HL-60/S4 treated with retinoic acid at 250 ng/mL for 4 days and 3 days (cell line): Measurements from ENCODE around the gene ACSF3.

ENCODE experiments used
- in situ Hi-C: fragments of 300-500 bp; cut with MboI; formaldehyde crosslinking; loops from 2 replicates; pipeline ENCODE4 v1.7.0; 2022; ENCODE audit warnings: low sequenced_read_pairs

The ACSF3 gene

DNA sequence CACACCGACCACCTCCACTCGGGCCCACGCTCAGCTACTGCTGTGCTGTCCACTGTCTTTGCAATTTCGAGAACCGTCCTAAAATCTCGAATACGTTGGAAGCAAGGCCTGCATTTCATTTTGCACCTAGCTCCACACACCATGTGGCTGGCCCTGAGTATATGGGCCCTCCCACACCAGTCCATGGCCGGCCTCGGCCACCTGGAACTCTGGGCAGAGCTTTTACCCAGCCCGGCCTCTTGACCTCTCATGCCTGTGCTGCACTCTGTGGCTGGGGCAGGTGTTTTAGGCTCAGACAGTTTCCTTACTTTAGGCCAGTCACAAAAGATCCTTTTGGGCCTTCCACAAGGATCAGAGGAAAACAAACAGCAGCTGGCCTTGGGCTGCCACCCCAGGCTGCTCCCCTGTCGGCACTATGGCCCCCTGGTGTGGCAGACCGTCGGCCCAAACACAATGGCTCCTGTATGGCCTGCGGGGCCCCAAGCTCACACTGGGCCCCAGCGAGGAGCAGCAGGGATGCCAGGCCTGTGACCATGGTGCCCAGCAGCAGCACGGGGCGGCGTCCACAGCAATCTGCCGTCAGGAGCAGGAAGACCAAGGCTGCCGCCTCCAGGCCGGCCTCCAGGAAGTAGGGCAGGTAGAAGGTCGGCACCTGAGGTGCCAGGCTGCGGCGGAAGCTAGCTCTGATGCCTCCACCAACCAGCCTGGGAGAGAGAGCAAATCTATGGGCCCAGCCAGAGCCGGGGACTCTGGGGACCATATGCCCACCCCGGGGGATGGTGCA, 104.2 kb downstream of the ACSF3 start:
- in situ Hi-C loops, result no loop called here

DNA sequence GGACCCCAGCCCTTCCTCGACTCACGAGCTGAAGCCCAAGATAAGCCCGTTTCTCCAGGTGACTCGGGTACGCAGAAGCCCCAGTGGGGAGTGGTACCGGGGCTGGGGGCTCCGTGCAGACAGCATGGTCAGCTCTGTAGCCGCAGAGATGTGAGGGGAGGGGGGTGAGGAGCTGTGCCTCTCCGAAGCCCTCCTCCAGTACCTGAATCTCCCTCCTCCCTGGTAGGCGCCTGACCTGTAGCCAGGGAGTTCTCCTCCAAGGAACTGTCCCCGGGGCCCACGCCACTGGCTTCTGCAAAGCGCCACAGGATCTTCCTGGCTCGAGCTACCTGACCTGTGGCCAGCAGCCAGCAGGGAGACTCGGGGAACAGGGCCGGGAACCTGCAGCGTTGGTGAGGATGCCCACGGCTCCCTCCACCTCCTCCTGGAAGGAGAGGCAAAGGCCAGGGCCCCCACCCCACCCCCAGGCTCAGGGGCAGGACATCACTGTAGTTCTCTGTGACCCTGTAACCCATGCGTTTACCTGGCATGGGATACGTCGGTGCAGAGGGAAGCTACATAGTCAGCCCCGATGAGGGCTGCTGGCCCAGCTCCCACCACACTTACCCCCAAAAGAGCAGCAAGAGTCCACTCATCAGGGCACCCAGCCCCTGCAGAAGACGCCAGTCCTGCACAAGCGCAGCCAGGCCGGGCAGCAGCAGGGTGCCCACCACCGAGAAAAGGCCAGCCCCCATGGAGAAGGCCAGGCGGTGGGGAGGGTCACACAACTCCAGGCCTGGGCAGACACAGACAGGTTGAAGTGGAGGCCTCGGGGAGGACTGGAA, 105.0 kb downstream of the ACSF3 start:
- in situ Hi-C loops, result no loop called here

DNA sequence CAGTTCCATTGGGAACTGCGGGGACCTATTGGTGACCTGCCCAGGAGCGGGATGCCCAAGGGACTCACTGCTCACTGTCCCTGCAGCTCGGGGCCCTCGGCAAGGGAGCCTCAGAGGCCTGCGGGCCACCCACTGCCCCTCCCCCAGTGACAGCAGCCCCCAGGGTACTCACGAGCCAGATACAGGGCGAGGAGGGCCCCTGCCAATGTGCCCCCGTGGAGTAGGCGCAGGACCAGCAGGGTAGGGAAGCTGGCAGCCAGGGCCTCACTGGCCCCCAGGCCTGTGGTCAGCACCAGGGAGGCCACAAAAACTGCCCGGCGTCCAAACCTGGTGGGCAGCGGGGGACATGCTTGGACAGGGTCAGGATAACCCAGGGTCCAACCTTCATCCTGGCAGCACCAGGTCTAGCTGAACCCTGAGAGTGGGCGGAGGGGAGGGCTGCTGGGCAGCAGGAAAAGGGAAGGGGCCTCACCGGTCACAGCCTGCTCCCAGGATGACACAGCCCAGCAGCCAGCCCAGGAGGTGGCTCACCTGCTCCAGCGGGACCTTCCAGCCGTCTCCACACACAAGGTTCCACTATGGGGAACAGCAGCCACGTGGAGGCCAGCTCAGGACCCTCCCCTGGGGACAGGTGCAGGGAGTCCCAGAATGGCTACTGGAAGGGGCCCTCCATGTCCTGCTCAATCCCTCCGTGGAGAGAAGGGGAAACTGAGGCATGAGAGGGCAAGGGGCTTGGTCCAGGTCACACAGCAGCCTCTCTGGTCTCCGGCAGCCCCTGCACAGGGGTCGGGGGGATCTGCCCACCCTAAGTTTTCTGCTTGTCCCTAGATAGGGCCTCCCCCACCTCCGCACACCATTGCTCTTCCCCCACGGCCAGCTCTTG, 105.8 kb downstream of the ACSF3 start:
- in situ Hi-C loops, result loop anchor here (25.0 kb wide), 1 partner anchor 462 kb away; no protein-coding TSS in a partner anchor

DNA sequence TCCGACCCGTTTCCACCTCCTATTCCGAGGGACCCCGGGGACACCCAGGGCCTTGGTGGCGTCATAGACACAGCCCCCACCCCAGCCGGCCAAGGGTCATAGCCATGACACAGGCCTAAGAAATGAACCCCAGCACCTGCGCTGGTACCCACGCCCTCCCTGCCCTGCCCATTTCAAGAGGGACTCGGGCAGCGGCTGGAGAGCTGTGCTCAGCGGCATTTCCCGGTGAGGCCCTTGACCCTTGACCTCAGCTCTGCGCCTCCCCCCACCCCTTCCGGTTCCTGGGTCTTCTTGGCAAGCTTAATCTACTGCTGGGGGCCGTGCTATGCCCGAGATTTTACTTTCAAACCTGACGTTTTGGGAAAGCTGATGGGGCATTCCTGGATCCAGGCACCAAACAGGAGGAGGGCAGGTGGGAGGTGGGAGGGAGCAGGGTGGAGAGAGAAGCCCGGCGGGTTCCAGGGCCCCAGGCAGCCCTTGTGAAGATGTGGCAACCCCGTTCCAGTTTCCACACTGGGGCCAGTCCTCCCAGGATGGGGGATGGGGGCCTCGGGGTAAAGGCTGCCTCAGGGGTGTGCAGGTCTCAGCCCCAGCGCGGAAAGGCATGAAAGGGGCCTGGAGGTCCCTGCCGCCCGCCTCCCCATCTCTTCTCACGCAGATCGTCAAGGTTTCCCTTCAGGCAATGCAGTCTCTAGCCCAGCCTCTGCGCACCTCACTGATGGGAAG, 106.6 kb downstream of the ACSF3 start, which contains the start of gene SLC22A31:
Gene SLC22A31, minus strand, starts transcription at position 414 of the 726 bp plus-strand sequence. Its CDS starts 36 bp downstream, at position 378.
- in situ Hi-C loops, result loop anchor here (25.0 kb wide), 1 partner anchor 463 kb away; no protein-coding TSS in a partner anchor

DNA sequence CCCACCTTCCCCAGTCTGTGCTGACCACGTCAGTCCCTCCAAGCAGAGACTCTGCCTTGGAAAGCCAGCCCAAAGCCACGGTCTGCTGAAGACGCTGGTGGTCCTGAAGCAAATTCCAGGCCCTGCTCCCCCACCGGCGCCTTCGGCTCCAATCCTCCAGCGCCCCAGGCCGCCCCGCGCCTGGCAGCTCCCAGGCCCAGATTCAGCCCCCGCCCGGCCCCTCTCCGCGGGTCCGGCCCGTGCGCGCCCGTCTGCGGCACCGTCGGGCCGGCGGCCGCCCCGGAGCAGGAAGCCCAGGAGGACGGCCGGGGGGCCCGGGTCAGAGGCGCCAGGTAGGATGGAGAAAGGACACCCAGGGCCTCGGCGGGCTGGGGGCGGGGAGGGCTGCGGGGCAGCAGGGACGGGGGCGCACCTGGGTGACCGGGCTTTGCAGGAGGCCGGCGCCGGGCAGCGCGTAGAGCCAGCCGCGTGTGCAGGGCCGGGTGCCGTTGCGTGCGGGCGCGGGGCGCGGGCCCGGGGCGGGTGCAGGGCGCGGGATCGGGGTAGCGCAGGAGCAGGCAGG, 107.3 kb downstream of the ACSF3 start:
- in situ Hi-C loops, result loop anchor here (25.0 kb wide), 1 partner anchor 464 kb away; no protein-coding TSS in a partner anchor

DNA sequence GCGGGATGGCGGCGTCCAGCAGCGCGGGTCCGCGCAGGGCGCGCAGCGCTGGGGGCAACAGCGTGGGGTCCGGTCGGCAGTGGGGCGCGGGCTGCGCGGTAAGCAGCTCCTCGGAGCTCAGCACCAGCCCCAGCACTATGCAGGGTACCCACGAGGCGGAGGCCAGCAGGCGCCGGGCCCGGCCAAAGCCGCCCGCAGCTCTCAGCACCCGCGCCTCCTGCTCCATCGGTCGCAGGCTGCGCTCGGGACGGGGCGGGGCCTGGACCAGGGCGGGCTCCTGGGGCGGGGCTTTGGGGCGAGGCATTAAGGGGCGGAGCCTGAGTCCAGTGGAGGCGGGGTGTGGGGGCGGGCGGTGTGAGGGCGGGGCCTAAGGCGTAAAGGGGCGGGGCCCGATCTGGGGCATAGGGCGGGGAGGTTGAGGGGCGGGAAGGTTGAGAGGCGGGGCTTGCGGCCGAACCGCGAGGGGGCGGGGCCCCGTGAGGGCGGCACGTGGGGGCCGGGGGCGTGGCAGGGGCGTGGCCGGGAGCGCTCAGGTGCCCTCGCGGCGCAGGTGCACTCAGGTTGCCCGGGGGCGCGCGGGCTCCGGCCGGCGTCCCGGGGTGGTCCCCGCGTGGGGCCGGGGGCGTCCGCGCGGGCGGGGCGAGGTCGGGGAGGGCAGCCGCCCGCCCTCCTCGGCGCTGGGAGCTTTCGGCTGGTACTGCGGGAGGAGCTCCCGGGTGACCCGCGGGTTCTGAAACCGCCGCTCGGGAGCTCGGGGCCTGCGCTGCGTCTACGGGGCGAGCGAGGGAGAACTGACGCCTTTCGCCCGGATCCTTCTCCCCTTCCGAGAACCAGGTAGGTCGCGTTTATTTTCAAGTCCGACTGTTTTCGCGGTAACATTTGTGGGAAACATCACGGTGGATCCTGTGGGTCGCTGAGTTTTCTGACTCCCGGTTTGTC, 108.1 kb downstream of the ACSF3 start:
- in situ Hi-C loops, result loop anchor here (25.0 kb wide), 1 partner anchor 464 kb away; no protein-coding TSS in a partner anchor

DNA sequence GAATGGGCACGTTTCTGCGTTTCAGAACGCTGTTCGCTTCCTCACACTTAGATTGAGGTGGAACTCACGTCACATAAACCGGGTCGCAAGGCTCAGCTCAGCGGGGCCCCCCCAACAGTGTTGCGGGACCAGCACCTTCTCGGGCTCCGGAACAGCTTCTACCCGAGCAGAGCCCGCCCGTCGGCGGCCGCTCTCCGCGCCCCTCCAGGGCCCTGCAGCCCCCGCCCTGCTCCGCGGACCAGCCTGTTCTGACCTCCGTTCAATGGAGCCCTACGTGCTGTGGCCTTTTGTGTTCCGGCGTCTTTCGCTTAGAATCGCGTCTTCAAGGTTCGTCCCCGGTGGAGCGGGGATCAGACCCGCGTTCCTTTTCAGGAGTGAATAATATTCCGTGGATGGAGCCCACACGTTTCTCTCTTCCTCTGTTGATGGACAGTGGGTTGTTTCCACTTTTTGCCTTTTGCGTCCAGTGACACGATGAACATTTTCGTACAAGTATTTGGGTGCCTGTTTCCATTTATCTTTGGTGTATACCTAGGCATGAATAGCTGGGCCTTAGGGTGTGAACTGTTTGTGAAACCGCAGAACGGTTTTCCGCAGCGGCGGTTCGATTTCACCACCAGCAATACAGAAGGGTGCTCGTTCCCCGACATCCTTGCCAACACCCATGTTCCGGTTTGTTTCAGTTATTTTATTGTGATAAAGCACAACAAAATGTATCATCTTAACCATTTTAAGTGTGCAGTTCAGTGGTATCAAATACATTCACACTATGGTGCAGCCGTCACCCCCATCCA, 109.0 kb downstream of the ACSF3 start:
- in situ Hi-C loops, result loop anchor here (25.0 kb wide), 1 partner anchor 465 kb away; no protein-coding TSS in a partner anchor
